ENCODE measurements around the gene MTURN.

DNA sequence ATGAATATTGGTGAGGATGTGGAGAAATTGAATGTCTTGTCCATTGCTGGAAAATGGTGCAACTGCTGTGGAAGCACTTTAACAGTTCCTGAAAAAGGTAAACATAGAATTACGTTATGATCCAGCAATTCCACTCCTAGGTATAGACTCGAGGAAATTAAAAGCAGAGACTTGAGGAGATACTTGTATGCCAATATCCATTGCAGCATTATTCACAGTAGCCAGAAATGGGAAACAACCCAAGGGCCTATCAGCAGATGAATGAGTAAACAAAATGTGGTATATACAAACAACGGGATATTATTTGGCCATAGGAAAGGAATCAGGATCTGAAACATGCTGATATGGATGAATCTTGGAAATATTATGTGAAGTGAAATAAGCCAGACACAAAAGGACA is 32.5 kb upstream of the MTURN start:
- no peak for TF ChIP-seq ZNF70 (CRISPR knock-in tag; IDR thresholded peaks at IDR 0.05)
- TF ChIP-seq SNAI2 (CRISPR knock-in tag; IDR thresholded peaks at IDR 0.05) = no peak
- TF ChIP-seq ZC3H10 (CRISPR knock-in tag; IDR thresholded peaks at IDR 0.05) = no peak
- TF ChIP-seq, protein P1, sequence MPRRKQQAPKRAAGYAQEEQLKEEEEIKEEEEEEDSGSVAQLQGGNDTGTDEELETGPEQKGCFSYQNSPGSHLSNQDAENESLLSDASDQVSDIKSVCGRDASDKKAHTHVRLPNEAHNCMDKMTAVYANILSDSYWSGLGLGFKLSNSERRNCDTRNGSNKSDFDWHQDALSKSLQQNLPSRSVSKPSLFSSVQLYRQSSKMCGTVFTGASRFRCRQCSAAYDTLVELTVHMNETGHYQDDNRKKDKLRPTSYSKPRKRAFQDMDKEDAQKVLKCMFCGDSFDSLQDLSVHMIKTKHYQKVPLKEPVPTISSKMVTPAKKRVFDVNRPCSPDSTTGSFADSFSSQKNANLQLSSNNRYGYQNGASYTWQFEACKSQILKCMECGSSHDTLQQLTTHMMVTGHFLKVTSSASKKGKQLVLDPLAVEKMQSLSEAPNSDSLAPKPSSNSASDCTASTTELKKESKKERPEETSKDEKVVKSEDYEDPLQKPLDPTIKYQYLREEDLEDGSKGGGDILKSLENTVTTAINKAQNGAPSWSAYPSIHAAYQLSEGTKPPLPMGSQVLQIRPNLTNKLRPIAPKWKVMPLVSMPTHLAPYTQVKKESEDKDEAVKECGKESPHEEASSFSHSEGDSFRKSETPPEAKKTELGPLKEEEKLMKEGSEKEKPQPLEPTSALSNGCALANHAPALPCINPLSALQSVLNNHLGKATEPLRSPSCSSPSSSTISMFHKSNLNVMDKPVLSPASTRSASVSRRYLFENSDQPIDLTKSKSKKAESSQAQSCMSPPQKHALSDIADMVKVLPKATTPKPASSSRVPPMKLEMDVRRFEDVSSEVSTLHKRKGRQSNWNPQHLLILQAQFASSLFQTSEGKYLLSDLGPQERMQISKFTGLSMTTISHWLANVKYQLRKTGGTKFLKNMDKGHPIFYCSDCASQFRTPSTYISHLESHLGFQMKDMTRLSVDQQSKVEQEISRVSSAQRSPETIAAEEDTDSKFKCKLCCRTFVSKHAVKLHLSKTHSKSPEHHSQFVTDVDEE (CRISPR knock-in tag; IDR thresholded peaks at IDR 0.05) = no peak
- TF ChIP-seq, protein P2, sequence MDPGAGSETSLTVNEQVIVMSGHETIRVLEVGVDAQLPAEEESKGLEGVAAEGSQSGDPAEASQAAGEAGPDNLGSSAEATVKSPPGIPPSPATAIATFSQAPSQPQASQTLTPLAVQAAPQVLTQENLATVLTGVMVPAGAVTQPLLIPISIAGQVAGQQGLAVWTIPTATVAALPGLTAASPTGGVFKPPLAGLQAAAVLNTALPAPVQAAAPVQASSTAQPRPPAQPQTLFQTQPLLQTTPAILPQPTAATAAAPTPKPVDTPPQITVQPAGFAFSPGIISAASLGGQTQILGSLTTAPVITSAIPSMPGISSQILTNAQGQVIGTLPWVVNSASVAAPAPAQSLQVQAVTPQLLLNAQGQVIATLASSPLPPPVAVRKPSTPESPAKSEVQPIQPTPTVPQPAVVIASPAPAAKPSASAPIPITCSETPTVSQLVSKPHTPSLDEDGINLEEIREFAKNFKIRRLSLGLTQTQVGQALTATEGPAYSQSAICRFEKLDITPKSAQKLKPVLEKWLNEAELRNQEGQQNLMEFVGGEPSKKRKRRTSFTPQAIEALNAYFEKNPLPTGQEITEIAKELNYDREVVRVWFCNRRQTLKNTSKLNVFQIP (CRISPR knock-in tag; IDR thresholded peaks at IDR 0.05; ENCODE audit: borderline replicate concordance, low read depth) = no peak
- no peak for TF ChIP-seq TCF4 (CRISPR knock-in tag; IDR thresholded peaks at IDR 0.05; ENCODE audit: borderline replicate concordance)
- no peak for TF ChIP-seq ZFP30 (CRISPR knock-in tag; IDR thresholded peaks at IDR 0.05)
- TF ChIP-seq CSDC2 (CRISPR knock-in tag; IDR thresholded peaks at IDR 0.05) = no peak
- no peak for TF ChIP-seq TOX (CRISPR knock-in tag; IDR thresholded peaks at IDR 0.05; ENCODE audit: borderline replicate concordance)
- TF ChIP-seq, protein P3, sequence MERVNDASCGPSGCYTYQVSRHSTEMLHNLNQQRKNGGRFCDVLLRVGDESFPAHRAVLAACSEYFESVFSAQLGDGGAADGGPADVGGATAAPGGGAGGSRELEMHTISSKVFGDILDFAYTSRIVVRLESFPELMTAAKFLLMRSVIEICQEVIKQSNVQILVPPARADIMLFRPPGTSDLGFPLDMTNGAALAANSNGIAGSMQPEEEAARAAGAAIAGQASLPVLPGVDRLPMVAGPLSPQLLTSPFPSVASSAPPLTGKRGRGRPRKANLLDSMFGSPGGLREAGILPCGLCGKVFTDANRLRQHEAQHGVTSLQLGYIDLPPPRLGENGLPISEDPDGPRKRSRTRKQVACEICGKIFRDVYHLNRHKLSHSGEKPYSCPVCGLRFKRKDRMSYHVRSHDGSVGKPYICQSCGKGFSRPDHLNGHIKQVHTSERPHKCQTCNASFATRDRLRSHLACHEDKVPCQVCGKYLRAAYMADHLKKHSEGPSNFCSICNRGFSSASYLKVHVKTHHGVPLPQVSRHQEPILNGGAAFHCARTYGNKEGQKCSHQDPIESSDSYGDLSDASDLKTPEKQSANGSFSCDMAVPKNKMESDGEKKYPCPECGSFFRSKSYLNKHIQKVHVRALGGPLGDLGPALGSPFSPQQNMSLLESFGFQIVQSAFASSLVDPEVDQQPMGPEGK (CRISPR knock-in tag; IDR thresholded peaks at IDR 0.05; ENCODE audit: borderline replicate concordance) = no peak
- TF ChIP-seq ZFP3 (CRISPR knock-in tag; IDR thresholded peaks at IDR 0.05) = no peak
